Breast epithelium (tissue), 4 donors: Measurements from ENCODE around the gene CNTNAP2. TPM values are rescaled to one million over a fixed set of nuclear protein-coding genes. Genes with fewer than 3 reads are reported as not detected.

Source experiments
- DNase-seq, 2 donors: peaks; one replicate each; pipeline ENCODE4 v3.0.0-alpha.2; 2019; ENCODE audit warnings: low spot score in 2 of 2
- H3K27ac ChIP-seq, 2 donors: fragments of 200-600 bp; sonication (generic) in 1 of 2; one replicate each; pipeline ENCODE4 v1.5.1; 2016 to 2019; ENCODE audit warnings: mild to moderate bottlenecking in 1 of 2
- H3K27me3 ChIP-seq, 2 donors: fragments of 200-600 bp; sonication (generic) in 1 of 2; one replicate each; pipeline versions ENCODE4 v1.5.1 to v1.6.0; 2017 to 2019; ENCODE audit warnings: control low read depth in 1 of 2, mild to moderate bottlenecking in 1 of 2
- H3K36me3 ChIP-seq: fragments of 200-600 bp; one replicate; pipeline ENCODE4 v1.5.1; 2019
- H3K4me1 ChIP-seq, 2 donors: fragments of 200-600 bp; sonication (generic); one replicate each; pipeline ENCODE4 v1.5.1; 2016 to 2019; ENCODE audit warnings: control low read depth in 1 of 2
- H3K4me3 ChIP-seq, 3 donors: fragments of 200-600 bp; sonication (generic); 1 replicate in 2 of 3; 2 replicates in 1 of 3; pipeline ENCODE4 v1.5.1; 2016 to 2019; ENCODE audit warnings: mild to moderate bottlenecking in 3 of 3, moderate library complexity in 2 of 3
- H3K9me3 ChIP-seq, 2 donors: fragments of 200-600 bp; sonication (generic) in 1 of 2; one replicate each; pipeline ENCODE4 v1.5.1; 2016 to 2019; ENCODE audit warnings: control low read depth in 1 of 2
- POLR2A ChIP-seq: fragments of 450-650 bp; IDR thresholded peaks from one replicate; pipeline ENCODE4 v1.6.1; 2016; ENCODE audit warnings: antibody characterized with exemption, mild to moderate bottlenecking, moderate library complexity
- POLR2AphosphoS5 ChIP-seq, 3 donors: sonication (generic); formaldehyde crosslinking; IDR thresholded peaks; one replicate each; pipeline ENCODE4 v1.6.1; 2017; ENCODE audit warnings: antibody characterized with exemption in 3 of 3
- intact Hi-C: fragments of 100-400 bp; cut with DNase I; formaldehyde crosslinking; loops from one replicate; pipeline ENCODE4 v1.15.1; 2023; ENCODE audit warnings: low total_unique reads
- total RNA-seq, 3 donors: library from RNA; depleted of rRNA; stranded (reverse); fragments of >200 nt; gene quantifications; one replicate each; pipeline ENCODE4 v1.1.0, GENCODE V29; 2016
- TF ChIP-seq, protein P1 (sequence below), 3 donors: fragments of 450-650 bp; IDR thresholded peaks; one replicate each; pipeline ENCODE4 v1.5.1; 2016 to 2017; ENCODE audit warnings: antibody characterized with exemption in 3 of 3, mild to moderate bottlenecking in 3 of 3, moderate library complexity in 3 of 3

CNTNAP2 gene
- total RNA-seq, 3 donors from 2014 or later: 0.29 to 0.66 TPM; not detected in 1

DNA sequence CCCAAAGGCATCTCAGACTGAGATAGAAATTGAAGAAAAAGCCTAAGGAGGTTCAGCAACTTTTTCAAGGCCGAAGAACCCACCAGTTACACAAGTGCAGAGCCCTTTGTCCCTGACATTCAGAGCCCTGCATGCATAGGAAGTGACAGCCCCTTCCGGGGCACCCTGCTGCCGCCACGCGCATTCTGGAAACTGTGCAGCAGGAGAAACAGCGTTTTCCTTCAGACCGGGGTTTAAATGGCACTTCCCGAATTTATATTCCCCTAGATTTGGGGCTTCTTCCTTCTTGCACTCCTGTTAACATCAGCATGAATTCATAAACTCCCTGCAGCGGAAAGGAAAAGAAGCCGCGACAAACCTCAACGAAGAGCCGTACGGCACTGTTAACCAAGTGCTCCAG lies 2283.5 kb downstream of the CNTNAP2 start:
- TF ChIP-seq POLR2A: no peak
- TF ChIP-seq POLR2AphosphoS5 (IDR thresholded peaks at IDR 0.05): no peak
- TF ChIP-seq, protein P1, sequence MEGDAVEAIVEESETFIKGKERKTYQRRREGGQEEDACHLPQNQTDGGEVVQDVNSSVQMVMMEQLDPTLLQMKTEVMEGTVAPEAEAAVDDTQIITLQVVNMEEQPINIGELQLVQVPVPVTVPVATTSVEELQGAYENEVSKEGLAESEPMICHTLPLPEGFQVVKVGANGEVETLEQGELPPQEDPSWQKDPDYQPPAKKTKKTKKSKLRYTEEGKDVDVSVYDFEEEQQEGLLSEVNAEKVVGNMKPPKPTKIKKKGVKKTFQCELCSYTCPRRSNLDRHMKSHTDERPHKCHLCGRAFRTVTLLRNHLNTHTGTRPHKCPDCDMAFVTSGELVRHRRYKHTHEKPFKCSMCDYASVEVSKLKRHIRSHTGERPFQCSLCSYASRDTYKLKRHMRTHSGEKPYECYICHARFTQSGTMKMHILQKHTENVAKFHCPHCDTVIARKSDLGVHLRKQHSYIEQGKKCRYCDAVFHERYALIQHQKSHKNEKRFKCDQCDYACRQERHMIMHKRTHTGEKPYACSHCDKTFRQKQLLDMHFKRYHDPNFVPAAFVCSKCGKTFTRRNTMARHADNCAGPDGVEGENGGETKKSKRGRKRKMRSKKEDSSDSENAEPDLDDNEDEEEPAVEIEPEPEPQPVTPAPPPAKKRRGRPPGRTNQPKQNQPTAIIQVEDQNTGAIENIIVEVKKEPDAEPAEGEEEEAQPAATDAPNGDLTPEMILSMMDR (IDR thresholded peaks at IDR 0.05): no peak
- Histone ChIP-seq H3K27me3 (peaks cover 0 to 23% of the 10 kb centered on the region in 2 donors), H3K36me3 (no peaks in the 10 kb centered on the region), H3K9me3 (no peaks in the 10 kb centered on the region), H3K27ac (no peak overlapping the region), H3K4me1 (no peaks in the 10 kb centered on the region), H3K4me3 (no peak overlapping the region)
- intact Hi-C loops: no loop called here
- DNase-seq: no peak

DNA sequence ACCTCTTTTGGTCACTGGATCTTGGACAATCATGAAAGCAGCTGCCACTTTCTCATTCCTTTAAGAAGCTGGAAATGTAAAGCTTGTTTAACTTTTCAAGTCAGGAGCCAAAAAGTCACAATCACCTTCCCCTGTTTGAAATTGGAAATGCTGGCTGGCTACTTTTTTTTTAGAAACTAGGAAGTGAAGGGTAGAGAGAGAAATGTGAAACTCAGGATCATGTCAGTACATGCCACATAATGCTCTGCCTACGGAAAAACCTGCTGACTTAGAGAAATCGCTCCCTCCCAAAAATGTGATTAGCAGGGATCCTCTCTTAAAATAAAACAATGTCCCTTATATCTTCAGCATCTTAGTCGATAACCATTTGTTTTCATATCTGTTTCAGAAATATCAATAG lies 2285.6 kb downstream of the CNTNAP2 start:
- no peak for DNase-seq
- Histone ChIP-seq H3K9me3 (no peaks in the 10 kb centered on the region), H3K36me3 (no peaks in the 10 kb centered on the region), H3K4me3 (no peak overlapping the region), H3K27ac (no peak overlapping the region), H3K27me3 (peaks cover 0 to 3% of the 10 kb centered on the region in 2 donors), H3K4me1 (no peaks in the 10 kb centered on the region)
- intact Hi-C loops: no loop called here
- TF ChIP-seq POLR2A: no peak
- TF ChIP-seq, protein P1 (IDR thresholded peaks at IDR 0.05): no peak
- no peak for TF ChIP-seq POLR2AphosphoS5 (IDR thresholded peaks at IDR 0.05)

DNA sequence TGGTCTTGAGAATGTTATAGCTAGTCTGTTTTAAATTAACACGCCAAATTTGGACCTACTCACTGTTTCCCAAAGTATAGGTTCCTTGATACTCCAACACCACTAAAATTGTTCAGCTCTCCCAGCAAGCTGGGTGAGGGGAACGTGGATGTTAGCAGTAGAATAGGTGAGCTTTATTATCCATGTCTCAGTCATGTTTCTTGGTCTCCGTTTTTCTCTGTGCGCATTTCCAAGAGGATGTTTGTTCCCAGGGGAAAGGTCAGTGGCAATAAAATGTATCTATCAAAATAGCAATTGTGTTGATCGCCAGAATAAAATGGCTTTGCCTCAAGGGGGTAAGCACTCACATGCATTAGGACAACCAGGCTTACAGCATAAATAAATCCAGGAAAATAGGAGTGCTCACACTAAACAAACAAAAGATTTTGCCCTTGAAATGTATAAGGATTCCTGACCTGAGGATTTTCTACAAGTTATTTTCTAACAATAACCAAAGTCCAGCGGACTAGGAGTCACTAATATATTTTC lies 2286.9 kb downstream of the CNTNAP2 start:
- Histone ChIP-seq H3K27me3 (no peaks in the 10 kb centered on the region), H3K27ac (no peak overlapping the region), H3K4me1 (no peaks in the 10 kb centered on the region), H3K4me3 (no peak overlapping the region), H3K36me3 (no peaks in the 10 kb centered on the region), H3K9me3 (no peaks in the 10 kb centered on the region)
- TF ChIP-seq POLR2AphosphoS5 (IDR thresholded peaks at IDR 0.05) (no peak), POLR2A (no peak)
- TF ChIP-seq, protein P1 (IDR thresholded peaks at IDR 0.05): no peak
- DNase-seq: no peak
- intact Hi-C loops: no loop called here

DNA sequence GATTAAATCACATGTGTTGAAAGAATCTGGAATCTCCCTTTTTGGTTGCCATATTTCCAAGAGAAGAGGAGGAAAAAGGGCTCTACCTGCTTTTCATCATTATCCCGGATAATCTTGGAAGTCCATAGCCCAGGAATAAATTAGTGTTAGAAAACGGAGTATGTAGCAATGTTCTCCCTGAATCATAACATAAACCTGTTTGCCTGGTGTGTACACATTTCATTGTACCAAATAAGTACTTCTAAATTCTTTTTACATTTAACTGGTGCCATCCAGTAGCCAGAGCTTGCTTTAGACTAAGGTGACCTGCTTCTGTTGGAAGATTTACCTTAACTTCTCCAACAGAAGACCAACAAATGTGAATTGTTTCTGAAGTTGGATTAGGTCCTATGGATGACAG lies 2291.7 kb downstream of the CNTNAP2 start:
- Histone ChIP-seq H3K9me3 (no peaks in the 10 kb centered on the region), H3K27me3 (no peaks in the 10 kb centered on the region), H3K4me3 (no peak overlapping the region), H3K4me1 (no peaks in the 10 kb centered on the region), H3K36me3 (no peaks in the 10 kb centered on the region), H3K27ac (no peak overlapping the region)
- TF ChIP-seq, protein P1 (IDR thresholded peaks at IDR 0.05): no peak
- no peak for TF ChIP-seq POLR2AphosphoS5 (IDR thresholded peaks at IDR 0.05)
- TF ChIP-seq POLR2A: no peak
- DNase-seq: no peak
- intact Hi-C loops: no loop called here

DNA sequence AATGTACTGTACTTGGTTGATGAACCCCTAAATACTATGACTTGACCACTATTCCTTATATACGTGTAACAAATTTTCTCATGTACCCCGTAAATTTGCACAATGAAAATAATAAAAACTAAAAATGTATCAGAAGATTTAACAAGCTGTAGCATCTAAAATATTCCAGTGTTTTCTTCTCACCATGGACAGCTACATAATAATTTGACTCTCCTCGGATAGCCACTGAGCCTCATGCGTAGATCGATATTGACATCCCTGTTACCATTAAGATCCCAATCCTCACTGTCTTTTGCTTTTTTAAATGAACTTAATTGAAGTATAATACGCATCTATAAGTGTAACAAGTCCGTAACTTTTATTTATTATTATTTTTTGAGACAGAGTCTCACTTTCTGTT lies 2294.3 kb downstream of the CNTNAP2 start:
- no peak overlapping the region for H3K4me3 ChIP-seq
- intact Hi-C loops: no loop called here
- no peak overlapping the region for H3K27ac ChIP-seq
- H3K36me3 ChIP-seq: no peaks in the 10 kb centered on the region
- no peaks in the 10 kb centered on the region for H3K9me3 ChIP-seq
- TF ChIP-seq, protein P1 (IDR thresholded peaks at IDR 0.05): no peak
- TF ChIP-seq POLR2AphosphoS5 (IDR thresholded peaks at IDR 0.05) (no peak), POLR2A (no peak)
- H3K27me3 ChIP-seq: no peaks in the 10 kb centered on the region
- DNase-seq: no peak
- no peaks in the 10 kb centered on the region for H3K4me1 ChIP-seq
